Panc1 (cell line): Measurements from ENCODE around the gene MVD. TPM values are rescaled to one million over a fixed set of nuclear protein-coding genes. Genes with fewer than 3 reads are reported as not detected.

Experiments used
- ATAC-seq: fragments of 200-7000 bp; cut with Tn5 transposase; 2 replicates; pipeline ENCODE4 v1.9.1; 2020; ENCODE audit warnings: mild to moderate bottlenecking, moderate library complexity
- BruUV-seq: library from RNA; stranded (reverse); fragments of 400-500 nt; replicated peaks from 2 replicates; lab custom pipeline; 2021; lab: Mats Ljungman, UMichigan
- CTCF ChIA-PET: fragments of 300-600 bp; sonication (Branson Sonifier 250); formaldehyde crosslinking; loops from one replicate; lab custom pipeline; 2022; ENCODE audit warnings: antibody characterized with exemption; lab: Charles Lee
- POLR2A ChIA-PET: fragments of 300-600 bp; sonication (Branson Sonifier 250); formaldehyde crosslinking; loops from one replicate; lab custom pipeline; 2022; ENCODE audit warnings: antibody characterized with exemption; lab: Charles Lee
- DNase-seq: peaks from one replicate; pipeline ENCODE4 v3.0.0-alpha.2; 2010; ENCODE audit warnings: low read depth, low spot score
- H3K27ac ChIP-seq: 2 replicates; pipeline ENCODE4 v1.5.1; 2011; ENCODE audit warnings: mild to moderate bottlenecking, low read length, inconsistent platforms
- H3K27me3 ChIP-seq: fragments of 200-500 bp; sonication (Bioruptor generic); 2 replicates; pipeline ENCODE4 v1.6.0; 2014; ENCODE audit warnings: low read length, inconsistent platforms; ENCODE audit not compliant: control insufficient read depth, insufficient read depth
- H3K36me3 ChIP-seq: fragments of 200-500 bp; sonication (Bioruptor generic); 2 replicates; pipeline ENCODE4 v1.5.1; 2014; ENCODE audit warnings: inconsistent platforms, mild to moderate bottlenecking, low read length, moderate library complexity; ENCODE audit not compliant: control insufficient read depth, insufficient read depth
- H3K4me1 ChIP-seq: 2 replicates; pipeline ENCODE4 v1.5.1; 2011; ENCODE audit warnings: inconsistent platforms, mild to moderate bottlenecking, low read length, moderate library complexity; ENCODE audit not compliant: control insufficient read depth, insufficient read depth
- H3K4me3 ChIP-seq, 2 experiments: 2 replicates each; pipeline ENCODE4 v1.5.1; 2011 to 2012; ENCODE audit warnings: low read depth in 2 of 2, low read length in 2 of 2, mild to moderate bottlenecking in 2 of 2, inconsistent platforms in 1 of 2, moderate library complexity in 1 of 2
- H3K9me3 ChIP-seq: fragments of 200-500 bp; sonication (Bioruptor generic); 2 replicates; pipeline ENCODE4 v1.5.1; 2014; ENCODE audit warnings: low read depth, mild to moderate bottlenecking, inconsistent platforms, low read length, moderate library complexity; ENCODE audit not compliant: control insufficient read depth, insufficient read depth
- POLR2AphosphoS5 ChIP-seq: IDR thresholded peaks from 2 replicates; pipeline ENCODE4 v1.6.1; 2012; ENCODE audit warnings: mild to moderate bottlenecking, low read depth, low read length, moderate library complexity
- SIN3A ChIP-seq: IDR thresholded peaks from 2 replicates; pipeline ENCODE4 v1.6.1; 2012; ENCODE audit warnings: low read depth, mild to moderate bottlenecking, low read length, moderate library complexity, borderline replicate concordance; ENCODE audit not compliant: insufficient read depth
- TCF7L2 ChIP-seq: IDR thresholded peaks from 2 replicates; pipeline ENCODE4 v1.6.1; 2011; ENCODE audit warnings: mild to moderate bottlenecking, low read depth, low read length, inconsistent platforms
- in situ Hi-C: cut with HindIII; loops from 2 replicates; pipeline ENCODE4 v1.10.0; 2016; ENCODE audit warnings: low sequenced_read_pairs, low pct_unique_long_range_greater_than_20kb
- intact Hi-C: fragments of 100-400 bp; cut with micrococcal nuclease; formaldehyde crosslinking; loops from one replicate; pipeline ENCODE4 v1.10.0; 2022; ENCODE audit not compliant: unreplicated experiment
- total RNA-seq: library from RNA; stranded (reverse); gene quantifications from one replicate; pipeline ENCODE4 v1.2.1, GENCODE V29; 2021; ENCODE audit not compliant: unreplicated experiment
- TF ChIP-seq, protein P1 (sequence below), 2 experiments: IDR thresholded peaks; 2 replicates each; pipeline ENCODE4 v1.6.1; 2011 to 2012; ENCODE audit warnings: low read depth in 2 of 2, control low read depth in 1 of 2, low read length in 1 of 2, mild to moderate bottlenecking in 1 of 2, moderate library complexity in 1 of 2; ENCODE audit not compliant: insufficient read depth in 1 of 2
- TF ChIP-seq, protein P2 (sequence below): fragments of 450-650 bp; IDR thresholded peaks from 2 replicates; pipeline ENCODE4 v1.5.1; 2017; ENCODE audit warnings: mild to moderate bottlenecking

MVD gene
- total RNA-seq, 1 experiment from 2014 or later = 96.8 TPM

DNA sequence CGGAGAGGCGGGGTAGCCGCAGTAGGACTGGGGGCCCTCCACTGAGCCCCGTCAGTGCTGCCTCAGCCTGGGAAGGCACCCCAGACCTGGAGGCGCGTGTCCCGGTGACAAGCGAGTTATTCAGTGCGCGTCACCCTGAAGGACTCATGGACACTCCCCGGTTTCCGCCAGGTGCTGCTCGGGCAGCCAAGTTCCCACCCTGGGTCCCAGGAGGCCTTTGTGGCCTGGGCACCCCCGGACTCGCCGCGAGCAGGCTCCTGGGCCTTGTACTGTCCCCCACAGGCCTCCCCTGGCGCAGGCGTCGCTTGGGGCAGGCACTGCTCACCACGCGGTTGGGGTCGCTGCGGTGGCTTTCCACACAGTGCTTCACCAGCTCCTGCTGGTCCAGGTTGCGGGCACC lies 35.8 kb upstream of the MVD start:
- H3K4me3 ChIP-seq = no peak overlapping the region
- no peak for DNase-seq
- TF ChIP-seq TCF7L2 (no peak), SIN3A (no peak), POLR2AphosphoS5 (no peak)
- TF ChIP-seq, protein P1, sequence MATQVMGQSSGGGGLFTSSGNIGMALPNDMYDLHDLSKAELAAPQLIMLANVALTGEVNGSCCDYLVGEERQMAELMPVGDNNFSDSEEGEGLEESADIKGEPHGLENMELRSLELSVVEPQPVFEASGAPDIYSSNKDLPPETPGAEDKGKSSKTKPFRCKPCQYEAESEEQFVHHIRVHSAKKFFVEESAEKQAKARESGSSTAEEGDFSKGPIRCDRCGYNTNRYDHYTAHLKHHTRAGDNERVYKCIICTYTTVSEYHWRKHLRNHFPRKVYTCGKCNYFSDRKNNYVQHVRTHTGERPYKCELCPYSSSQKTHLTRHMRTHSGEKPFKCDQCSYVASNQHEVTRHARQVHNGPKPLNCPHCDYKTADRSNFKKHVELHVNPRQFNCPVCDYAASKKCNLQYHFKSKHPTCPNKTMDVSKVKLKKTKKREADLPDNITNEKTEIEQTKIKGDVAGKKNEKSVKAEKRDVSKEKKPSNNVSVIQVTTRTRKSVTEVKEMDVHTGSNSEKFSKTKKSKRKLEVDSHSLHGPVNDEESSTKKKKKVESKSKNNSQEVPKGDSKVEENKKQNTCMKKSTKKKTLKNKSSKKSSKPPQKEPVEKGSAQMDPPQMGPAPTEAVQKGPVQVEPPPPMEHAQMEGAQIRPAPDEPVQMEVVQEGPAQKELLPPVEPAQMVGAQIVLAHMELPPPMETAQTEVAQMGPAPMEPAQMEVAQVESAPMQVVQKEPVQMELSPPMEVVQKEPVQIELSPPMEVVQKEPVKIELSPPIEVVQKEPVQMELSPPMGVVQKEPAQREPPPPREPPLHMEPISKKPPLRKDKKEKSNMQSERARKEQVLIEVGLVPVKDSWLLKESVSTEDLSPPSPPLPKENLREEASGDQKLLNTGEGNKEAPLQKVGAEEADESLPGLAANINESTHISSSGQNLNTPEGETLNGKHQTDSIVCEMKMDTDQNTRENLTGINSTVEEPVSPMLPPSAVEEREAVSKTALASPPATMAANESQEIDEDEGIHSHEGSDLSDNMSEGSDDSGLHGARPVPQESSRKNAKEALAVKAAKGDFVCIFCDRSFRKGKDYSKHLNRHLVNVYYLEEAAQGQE (IDR thresholded peaks at IDR 0.05; ENCODE audit: insufficient read depth in 1 of 2, low read depth in 2 of 2, low read length in 1 of 2) = no peak
- TF ChIP-seq, protein P2, sequence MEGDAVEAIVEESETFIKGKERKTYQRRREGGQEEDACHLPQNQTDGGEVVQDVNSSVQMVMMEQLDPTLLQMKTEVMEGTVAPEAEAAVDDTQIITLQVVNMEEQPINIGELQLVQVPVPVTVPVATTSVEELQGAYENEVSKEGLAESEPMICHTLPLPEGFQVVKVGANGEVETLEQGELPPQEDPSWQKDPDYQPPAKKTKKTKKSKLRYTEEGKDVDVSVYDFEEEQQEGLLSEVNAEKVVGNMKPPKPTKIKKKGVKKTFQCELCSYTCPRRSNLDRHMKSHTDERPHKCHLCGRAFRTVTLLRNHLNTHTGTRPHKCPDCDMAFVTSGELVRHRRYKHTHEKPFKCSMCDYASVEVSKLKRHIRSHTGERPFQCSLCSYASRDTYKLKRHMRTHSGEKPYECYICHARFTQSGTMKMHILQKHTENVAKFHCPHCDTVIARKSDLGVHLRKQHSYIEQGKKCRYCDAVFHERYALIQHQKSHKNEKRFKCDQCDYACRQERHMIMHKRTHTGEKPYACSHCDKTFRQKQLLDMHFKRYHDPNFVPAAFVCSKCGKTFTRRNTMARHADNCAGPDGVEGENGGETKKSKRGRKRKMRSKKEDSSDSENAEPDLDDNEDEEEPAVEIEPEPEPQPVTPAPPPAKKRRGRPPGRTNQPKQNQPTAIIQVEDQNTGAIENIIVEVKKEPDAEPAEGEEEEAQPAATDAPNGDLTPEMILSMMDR = no peak
- H3K4me1 ChIP-seq = no peaks in the 10 kb centered on the region
- POLR2A ChIA-PET = no interaction called here
- no peaks in the 10 kb centered on the region for H3K36me3 ChIP-seq
- H3K27me3 ChIP-seq = no peaks in the 10 kb centered on the region
- H3K27ac ChIP-seq = no peak overlapping the region
- in situ Hi-C loops = no loop called here
- intact Hi-C loops = no loop called here
- CTCF ChIA-PET = no interaction called here
- no peak for ATAC-seq
- BruUV-seq = no TSS peak
- no peaks in the 10 kb centered on the region for H3K9me3 ChIP-seq

DNA sequence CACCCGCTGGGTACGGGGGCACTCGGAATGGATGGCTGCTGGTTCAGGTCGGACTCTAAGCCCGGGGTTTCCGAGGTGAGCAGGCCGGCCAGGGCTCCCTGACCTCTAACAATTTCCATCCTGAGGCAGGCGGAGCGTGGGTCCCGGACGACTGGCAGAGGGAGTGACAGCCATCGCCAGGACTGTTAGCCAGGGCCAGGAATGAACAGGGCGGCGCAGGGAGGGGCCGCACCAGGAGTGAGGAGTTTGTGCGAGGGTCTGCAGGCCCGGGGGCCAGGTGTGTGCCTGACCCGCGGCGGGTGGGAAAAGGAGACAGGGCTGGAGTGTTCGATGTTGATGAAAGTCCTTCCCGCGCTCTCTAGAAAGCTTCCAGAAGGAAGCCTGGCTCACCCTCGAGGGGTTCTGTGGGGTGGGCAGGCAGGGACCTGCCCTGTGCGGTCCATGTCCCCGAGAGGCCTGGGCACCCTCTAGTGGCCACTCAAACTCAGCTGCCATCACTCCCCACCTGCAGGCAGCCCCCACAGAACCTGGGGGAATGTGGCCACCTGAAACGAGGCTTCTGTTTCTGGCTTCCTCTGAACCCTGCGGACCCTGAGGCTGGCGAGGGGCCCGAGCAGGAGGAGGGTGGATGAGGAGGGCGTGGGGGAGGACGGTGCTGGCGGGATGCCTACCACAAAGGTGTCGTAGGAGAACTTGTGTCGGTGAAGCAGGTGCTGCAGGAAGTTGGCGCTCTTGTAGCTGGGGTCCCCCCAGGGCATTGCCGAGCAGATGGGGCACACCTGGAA lies 35.1 kb upstream of the MVD start:
- CTCF ChIA-PET = no interaction called here
- Histone ChIP-seq H3K4me1 (no peaks in the 10 kb centered on the region), H3K36me3 (no peaks in the 10 kb centered on the region), H3K4me3 (no peak overlapping the region), H3K9me3 (no peaks in the 10 kb centered on the region), H3K27ac (no peak overlapping the region), H3K27me3 (no peaks in the 10 kb centered on the region)
- no peak; the same call in 1 of the 2 replicates for ATAC-seq
- TF ChIP-seq TCF7L2 = no peak
- no peak for TF ChIP-seq POLR2AphosphoS5
- TF ChIP-seq, protein P2 = no peak; the same call in 1 of the 2 replicates
- TF ChIP-seq, protein P1 (IDR thresholded peaks at IDR 0.05; ENCODE audit: insufficient read depth in 1 of 2, low read depth in 2 of 2, low read length in 1 of 2) = no peak
- TF ChIP-seq SIN3A = no peak
- no TSS peak for BruUV-seq
- DNase-seq = no peak
- POLR2A ChIA-PET = no interaction called here
- in situ Hi-C loops (no loop called here), intact Hi-C loops (no loop called here)
